ENCODE results near the gene MED23.

- TF ChIP-seq POLR2AphosphoS5 (IDR thresholded peaks at IDR 0.05; ENCODE audit: low read depth, low read length): no peak
- TF ChIP-seq, protein P1, sequence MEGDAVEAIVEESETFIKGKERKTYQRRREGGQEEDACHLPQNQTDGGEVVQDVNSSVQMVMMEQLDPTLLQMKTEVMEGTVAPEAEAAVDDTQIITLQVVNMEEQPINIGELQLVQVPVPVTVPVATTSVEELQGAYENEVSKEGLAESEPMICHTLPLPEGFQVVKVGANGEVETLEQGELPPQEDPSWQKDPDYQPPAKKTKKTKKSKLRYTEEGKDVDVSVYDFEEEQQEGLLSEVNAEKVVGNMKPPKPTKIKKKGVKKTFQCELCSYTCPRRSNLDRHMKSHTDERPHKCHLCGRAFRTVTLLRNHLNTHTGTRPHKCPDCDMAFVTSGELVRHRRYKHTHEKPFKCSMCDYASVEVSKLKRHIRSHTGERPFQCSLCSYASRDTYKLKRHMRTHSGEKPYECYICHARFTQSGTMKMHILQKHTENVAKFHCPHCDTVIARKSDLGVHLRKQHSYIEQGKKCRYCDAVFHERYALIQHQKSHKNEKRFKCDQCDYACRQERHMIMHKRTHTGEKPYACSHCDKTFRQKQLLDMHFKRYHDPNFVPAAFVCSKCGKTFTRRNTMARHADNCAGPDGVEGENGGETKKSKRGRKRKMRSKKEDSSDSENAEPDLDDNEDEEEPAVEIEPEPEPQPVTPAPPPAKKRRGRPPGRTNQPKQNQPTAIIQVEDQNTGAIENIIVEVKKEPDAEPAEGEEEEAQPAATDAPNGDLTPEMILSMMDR (IDR thresholded peaks at IDR 0.05): no peak
- TF ChIP-seq SIN3A (IDR thresholded peaks at IDR 0.05; ENCODE audit: borderline replicate concordance, low read depth, low read length): no peak
- TF ChIP-seq SMC3 (IDR thresholded peaks at IDR 0.05; ENCODE audit: low read depth, low read length): no peak
- TF ChIP-seq TEAD4 (IDR thresholded peaks at IDR 0.05; ENCODE audit: borderline replicate concordance, insufficient read depth): no peak
- no peak for TF ChIP-seq FOXM1 (IDR thresholded peaks at IDR 0.05; ENCODE audit: low read depth)
- TF ChIP-seq EZH2phosphoT487 (IDR thresholded peaks at IDR 0.05; ENCODE audit: borderline replicate concordance, low read depth): no peak
Measured at GRCh38 chr6:131588643-131589042, 39.4 kb downstream of the MED23 start.

All from SK-N-SH (cell line).